OCI-LY3 (cell line): Measurements from ENCODE around the gene CASK.

Experiments
- CTCF ChIP-seq: fragments of 200-600, 300-600 bp; sonication (generic); IDR thresholded peaks from 2 replicates; pipeline ENCODE4 v1.5.1; 2014; ENCODE audit warnings: antibody characterized with exemption, low read length, low read depth
- EZH2phosphoT487 ChIP-seq: fragments of 200-600 bp; shearing (Covaris generic); IDR thresholded peaks from 2 replicates; pipeline ENCODE4 v1.6.1; 2018; ENCODE audit warnings: antibody characterized with exemption, mixed run types, low read depth

GRCh38 chrX:41594634-41595033 is 328.7 kb downstream of the CASK start:
- no peak for TF ChIP-seq CTCF
- no peak for TF ChIP-seq EZH2phosphoT487
